HG02981 (cell line): ENCODE results near the gene TMEM178B.
"Not testable (repeated sequence)": the region's sequence is repeated elsewhere in the genome, so short reads cannot be mapped to it uniquely, and the experiment has no call there.

ENCODE experiments used
- ATAC-seq: cut with Tn5 transposase; IDR thresholded peaks from one replicate; pipeline ENCODE4 v1.9.1; 2021; ENCODE audit warnings: mild to moderate bottlenecking, moderate library complexity; ENCODE audit not compliant: unreplicated experiment

The TMEM178B gene

DNA sequence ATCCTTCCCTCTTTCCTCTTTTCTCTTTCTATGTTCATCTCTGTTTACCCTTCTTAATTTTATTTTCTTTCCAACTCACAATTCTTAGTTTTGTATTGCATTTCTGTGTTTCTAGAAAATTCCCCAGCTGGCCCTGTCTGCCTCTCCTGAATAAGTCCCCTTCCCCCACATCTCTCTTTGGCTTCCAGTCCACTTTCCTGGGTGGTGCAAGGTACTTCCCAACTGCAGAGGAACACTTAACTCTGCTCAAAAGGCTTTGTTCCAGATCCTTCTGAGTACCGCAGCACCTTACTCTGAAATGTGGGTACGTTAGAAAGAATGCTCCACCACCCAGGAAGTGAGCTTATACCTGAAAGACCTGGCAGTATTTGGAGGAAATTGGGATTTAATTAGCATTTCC lies 227.0 kb downstream of the TMEM178B start:
- no peak for ATAC-seq

DNA sequence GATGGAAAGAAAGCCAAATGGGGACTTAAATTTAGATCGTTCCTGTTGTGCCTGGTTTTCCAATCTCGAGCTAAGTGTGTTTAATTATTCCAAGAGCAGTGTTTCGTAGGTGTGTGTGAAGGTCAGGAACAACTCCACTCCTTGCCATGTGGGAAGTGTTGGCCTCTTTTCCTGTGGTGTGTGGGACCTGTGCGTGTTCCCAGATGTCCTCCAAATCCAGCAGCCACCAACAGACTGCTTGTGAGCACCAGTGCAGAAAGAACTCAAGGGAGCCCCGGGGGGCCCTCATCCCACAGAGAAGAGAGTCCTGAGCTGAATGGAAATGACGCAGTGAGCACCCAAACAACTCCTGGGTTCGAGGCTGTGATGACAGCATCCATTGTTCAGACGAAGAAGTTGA lies 227.7 kb downstream of the TMEM178B start:
- no peak for ATAC-seq

DNA sequence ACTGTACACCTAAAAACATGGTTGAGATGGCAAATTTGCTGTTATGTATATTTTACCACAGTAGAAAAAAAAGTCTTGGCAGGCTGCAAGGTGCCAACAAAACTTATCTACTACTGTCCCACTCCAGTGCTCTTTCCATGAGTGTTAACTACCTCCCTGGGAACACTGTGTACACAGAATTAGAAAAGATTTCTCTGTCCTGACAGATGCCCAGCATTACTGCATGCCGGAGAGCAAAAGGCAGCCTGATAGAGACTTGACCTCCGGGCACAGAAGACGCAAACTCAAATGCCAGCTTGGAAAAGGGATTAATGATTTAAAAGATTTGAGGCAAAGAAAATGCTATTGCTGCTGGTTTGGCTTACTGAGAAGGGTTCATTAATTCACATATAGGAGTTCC lies 228.8 kb downstream of the TMEM178B start:
- no peak for ATAC-seq

DNA sequence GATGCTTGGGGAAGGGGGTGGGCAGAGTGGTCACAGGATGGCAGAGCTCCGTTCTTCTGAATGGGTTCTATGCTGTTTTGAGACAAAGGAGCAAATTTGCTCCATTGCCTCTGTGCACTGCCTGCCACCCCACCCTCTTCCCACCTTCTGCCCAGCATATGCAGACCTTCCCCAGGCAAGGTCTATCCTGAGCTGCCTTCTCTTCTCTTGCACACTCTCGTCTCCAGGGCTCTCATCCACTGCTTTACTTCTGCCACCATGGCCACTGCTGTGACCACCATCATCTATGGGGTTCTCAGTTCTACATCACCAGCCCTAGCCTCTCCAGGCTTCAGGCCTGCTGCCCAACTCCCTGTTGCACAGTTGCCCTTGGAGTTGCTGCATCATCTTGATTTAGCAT lies 230.4 kb downstream of the TMEM178B start:
- ATAC-seq, result no peak

DNA sequence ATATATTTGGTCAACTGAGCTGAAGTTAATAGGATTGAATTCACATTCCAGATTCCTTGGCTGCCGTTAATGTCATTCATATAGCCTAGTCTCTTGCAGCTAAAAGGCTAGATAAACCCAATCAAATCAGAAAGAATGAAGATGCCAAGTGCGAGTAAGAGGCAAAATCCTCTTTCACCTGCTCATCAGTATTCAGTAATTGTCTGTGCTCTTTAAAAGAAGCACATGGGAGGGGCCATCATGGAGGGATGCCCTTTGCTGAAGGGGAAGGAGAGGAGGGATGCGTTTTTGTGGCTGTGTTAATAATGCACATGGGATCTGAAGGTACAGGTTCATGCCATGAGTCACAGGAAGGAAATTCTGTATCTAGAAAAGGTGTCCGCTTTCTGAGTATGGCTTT lies 232.2 kb downstream of the TMEM178B start:
- ATAC-seq, result no peak

DNA sequence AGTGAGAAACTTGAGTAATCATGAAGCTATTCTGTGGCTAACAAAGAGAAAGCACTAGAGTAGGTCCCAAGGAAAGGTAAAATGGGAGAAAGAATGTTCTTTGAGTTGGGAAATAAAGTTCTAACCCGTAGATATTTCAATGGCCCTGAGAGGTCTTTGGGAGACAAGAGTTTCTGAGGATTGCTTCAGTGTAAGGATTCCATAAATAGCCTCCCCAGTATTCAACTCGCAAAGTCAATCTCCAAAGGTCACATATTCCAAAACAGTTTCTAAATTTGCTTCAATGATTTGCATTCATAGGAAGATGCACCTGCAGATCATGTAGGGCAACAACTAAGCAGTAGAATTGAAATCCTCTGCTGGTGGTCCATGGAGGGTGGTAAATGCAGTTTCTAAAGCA lies 238.5 kb downstream of the TMEM178B start:
- ATAC-seq, result no peak

DNA sequence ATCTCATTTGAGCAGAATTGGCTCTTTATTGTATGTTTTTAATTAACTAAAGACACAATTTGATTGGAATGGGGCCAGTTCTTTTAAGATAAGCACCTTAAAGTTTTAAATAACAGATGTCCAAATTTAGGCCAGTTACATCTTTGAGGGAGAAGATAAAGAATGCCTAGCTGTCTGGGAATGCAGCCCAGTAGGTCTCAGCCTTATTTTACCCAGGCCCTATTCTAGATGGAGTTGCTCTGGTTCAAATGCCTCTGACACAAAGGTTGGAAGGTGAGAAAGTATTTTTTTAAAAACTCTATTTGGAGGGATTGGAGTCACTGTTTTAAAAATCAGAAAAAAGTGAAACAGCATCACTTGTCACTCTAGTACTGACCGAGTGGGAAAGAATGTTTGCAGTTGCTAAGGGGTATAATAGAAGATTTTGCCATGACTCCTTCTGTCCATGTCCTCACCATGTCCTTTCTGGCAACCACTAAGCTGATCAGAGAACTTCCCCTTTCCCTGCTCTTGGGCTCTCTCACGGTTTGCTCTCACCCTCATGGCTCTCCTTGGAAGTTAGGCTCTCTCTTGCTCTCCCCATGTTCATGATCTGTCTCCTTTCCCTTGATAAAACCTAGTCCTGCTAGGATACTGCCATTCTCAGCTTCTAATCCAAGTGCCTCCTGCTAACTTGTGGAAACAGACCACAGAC lies 239.1 kb downstream of the TMEM178B start:
- ATAC-seq, result no peak

DNA sequence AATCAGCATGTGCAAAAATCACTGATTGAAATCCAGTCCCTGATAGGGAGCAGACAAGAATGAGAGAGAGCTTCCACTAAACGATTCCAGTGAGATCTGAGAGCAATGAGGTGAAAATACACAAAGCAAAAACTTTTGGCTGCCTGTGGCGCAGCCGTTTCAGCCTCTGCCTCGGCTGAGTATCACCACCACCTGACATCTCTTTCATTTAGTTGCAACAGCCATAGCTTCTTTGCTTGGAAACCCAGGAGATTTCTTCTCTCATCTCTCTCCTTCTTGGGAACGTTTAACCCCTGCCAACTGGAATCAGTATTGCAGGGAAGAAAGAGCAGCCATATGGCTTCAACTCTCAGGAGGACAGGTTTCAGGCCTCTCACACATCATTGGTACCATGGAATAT lies 240.0 kb downstream of the TMEM178B start:
- no peak for ATAC-seq

DNA sequence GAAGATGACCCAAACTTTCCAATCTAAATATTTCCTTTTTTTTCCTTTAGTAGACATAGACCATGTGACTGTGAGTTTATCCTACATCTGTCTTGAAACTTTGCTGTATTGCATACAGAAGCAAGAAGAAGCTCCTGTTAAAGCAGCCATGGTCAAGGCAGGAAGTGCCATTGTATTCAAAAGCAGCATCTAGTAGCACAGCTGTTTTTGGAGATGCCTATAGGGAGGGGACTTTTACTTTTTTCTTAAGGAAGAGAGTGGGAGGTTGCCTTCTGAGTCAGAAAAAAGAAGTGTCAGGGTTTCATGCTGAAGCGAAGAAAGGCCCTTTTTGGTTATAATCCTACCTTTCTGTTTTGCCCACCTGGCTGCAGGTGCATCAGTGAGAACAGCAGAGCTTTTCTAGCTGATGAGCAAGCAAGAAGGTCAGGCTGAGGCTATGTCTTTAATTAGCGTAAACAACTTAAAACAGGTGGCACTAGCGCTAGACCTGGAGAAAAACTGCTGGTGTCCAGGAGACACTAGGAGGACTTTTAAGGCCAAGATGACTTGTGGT lies 243.2 kb downstream of the TMEM178B start:
- ATAC-seq, result no peak

DNA sequence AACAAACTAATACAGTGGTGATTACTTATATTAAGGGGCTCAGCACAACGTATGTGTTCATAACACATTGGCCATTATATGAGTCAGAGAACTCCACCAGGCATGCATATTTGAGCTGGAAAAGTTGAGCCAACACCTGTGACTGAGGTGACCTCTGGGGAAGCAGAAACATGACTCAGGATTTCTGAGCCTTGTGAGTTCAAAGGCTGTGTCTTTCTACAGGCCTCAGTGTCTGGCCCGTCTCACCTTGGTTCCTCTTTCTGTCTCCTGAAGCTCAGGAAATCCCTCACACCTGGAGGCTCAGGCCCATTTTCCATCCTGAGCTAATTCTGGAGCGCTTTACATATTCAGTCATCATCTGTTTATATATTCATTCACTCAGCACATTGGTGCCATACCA lies 246.4 kb downstream of the TMEM178B start:
- no peak for ATAC-seq

DNA sequence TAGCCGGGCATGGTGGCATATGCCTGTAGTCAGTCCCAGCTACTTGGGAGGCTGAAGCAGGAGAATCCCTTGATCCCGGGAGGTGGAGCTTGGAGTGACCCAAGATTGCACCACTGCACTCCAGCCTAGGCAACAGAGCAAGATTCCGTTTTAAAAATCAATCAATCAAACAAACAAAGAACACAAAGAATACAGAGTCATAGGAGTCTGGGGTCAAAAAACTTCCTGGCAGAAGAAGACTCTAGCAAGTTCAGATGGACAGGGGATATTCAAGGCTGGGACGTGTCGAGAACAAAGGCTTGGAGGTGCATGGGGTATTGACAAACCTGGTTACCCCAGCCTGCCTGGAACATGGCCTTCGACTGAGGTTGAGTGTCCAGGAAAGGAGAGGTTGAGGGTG lies 248.5 kb downstream of the TMEM178B start:
- no peak for ATAC-seq

DNA sequence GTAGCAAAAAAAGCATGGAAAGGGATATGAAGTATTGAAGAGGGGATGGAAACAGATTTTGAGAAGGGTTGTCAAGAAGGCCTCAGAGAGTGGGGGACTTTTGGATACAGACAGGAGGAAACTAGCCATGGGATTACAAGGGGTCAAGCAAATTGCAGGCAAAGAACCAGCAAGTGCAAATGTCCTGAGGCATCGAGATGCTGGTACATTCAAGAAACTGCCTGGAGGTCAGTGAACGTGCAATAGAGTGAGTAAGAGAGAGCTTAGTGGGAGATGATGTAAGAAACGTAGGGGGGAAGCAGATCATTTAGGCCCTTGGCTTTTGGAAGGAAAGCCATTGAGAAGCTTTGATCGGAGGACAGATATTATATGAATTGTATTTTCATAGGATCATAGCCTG lies 250.0 kb downstream of the TMEM178B start:
- no peak for ATAC-seq

DNA sequence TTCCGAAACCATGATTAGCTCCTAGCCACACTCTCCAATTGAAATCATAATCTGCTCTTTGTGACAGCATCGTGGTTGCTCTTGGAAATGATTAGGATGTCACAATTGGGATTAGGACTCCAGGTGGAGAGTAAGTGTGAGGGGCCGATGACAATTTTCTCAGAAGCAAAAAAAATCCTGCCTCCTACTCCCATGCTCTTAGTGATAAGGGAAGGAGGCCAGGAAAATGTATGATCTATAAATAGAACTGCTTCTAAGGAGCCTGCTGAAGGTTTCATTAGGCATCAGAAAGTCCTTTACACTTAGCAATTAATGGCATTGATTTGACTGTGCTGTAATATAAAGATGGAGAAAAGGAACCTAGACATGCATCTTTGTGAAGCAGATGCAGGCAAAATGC lies 251.0 kb downstream of the TMEM178B start:
- no peak for ATAC-seq

DNA sequence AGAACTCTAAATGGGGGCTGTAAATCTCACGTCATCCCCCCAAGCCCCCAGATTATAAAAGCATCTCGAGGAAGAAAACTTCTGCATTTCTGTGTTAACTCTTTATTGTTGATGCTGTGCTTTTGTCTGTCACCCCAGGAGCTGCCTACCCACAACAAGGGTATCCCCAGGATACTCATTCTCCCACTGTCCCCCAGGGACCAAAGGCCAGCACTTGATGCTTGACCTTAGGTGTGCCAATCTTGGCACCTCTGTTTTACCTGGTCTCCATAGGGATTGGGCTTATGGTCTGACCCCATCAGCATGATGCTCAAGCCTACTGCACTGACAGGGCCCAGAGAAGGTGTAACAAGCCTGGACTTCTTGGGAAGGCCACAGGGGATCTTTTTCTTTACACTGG lies 251.4 kb downstream of the TMEM178B start:
- no peak for ATAC-seq

DNA sequence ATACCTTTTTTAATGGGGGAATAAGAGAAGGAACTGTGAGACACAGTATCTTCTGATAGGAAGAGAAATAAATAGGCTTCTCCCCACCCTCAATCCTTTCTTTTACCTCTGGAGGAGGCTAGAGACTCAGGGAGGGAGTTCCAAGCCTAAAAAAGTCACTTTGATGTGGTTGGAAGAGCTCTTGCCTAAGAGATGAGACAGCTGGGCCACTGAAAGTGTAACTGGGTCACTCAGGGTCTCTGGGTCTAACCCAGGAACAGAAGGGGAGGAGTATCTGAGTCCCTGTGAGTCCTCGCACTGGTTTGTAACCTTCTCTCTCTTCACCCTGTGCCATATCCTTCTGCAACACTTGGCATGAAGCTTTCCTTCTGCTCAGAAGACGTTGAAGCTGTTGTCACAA lies 254.4 kb downstream of the TMEM178B start:
- no peak for ATAC-seq

DNA sequence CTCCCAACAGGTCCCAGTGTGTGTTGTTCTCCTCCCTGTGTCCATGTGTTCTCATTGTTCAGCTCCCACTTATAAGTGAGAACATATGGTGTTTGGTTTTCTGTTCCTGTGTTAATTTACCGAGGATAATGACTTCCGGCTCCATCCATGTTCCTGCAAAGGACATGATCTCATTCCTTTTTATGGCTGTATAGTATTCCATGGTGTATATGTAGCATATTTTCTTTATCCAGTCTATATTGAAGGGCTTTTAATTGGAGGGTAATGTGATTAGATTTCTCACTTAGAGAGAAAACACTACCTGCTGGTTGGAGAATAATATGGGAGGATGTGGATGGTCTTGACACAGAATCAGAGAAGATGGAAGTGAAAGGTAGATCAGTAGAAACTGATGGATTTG lies 256.4 kb downstream of the TMEM178B start:
- not testable (repeated sequence) for ATAC-seq

DNA sequence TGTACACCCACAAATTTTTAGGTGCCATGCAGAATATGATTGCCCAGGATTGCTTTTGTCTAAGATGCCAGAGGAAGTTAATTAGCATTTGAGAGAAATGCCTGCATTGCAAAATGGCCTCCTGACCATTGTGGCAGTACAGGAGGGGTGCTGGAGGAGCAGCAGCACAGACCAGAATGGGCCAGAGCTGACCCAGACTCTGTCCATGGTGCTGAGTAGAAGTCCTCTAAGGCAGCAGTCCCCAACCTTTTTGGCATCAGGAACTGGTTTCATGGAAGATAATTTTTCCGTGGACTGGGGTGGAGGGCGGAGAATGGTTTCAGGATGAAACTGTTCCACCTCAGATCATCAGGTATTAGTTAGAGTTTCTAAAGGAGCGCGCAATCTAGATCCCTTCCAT lies 259.6 kb downstream of the TMEM178B start:
- no peak for ATAC-seq

DNA sequence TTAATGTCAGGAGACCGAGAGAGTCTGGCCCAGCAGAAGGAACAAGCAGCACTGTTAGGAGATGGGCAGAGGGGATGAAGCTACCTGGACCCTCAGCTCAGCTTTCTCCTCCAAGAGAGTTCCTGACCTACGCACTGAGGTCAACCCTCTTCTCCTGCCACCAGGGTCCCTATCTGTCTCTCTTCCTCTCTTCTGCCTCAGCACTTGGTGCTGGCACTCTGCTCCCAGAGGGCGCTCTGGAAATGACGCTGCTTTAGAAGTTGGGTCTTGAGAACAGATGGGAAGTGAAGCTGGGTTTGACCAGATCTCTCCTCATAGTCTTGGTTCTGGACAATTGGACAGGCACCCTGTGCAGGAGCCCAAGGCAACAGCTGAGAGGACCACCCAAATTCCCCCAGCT lies 261.3 kb downstream of the TMEM178B start:
- ATAC-seq, result no peak

DNA sequence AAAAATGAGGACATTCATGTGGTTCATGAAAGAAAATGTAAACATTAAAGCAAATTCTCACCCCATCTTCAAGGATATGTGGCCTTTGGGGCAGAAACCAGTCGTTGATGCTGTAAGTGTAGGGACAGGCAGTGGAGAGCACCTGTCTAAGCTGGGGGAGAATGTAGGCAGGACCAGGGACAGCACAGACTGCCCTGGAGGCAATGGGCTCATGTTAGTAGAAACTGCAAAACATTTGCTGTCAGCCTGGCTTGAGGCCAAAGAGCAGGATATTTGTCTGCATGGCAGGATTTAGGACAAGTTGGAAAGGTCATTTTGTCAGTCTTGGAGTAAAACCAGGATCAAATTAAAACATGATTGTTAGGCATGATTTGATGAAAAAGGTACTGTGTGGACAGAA lies 265.7 kb downstream of the TMEM178B start:
- ATAC-seq, result no peak

DNA sequence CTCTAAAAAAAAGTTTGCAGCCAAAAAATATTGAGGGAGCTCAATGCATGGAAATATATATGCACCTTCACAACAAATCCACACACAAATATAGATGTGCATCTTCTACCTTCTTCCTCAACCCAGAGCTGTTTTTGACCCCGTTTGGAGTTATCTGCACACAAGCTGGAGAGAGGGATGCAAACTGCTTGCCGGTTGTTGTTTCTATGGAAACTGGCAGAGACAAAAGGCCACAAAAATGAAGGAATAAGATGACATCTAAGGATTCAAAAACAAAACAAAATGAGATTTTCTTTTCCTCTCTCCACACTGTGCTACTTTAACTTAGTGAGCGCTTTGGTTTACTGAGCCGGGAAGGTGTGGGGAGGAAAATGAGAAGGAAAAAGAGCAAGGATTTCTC lies 267.1 kb downstream of the TMEM178B start:
- ATAC-seq, result no peak

DNA sequence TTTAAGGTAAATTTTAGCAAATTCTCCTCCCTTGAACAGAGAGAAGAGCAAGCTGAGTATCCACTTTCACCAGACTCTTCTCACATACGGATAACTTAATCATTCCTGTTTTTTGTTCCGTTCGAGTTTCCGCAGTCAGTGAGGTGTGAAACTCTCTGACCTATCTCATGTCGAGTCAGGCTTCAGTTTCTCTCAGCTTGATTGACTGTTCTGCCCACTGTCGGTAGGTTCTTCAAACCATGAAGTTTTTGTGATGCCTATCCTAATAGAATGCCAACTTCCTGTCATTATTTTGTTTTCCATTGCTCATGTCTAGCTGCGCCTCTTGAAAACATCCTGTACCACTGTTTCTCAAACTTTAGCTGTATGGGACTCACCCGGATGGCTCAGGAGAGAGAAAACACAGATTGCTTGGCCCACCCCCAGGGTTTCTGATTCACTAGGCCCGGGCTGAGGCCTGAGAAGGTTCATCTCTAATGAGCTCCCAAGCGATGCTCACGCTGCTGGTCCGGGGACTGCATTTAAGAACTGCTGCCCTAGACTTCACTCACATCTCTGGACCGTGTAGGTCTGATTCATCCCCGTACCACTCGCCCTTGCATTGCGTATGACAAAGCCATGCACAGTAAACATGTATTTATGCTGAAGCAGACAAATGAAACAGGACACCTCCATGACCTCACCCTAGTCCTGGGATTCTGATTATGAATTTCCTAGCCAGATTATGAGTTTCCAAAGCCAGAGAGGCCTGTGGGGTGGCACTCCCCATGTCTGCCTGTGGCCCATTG lies 269.0 kb downstream of the TMEM178B start:
- ATAC-seq, result no peak

DNA sequence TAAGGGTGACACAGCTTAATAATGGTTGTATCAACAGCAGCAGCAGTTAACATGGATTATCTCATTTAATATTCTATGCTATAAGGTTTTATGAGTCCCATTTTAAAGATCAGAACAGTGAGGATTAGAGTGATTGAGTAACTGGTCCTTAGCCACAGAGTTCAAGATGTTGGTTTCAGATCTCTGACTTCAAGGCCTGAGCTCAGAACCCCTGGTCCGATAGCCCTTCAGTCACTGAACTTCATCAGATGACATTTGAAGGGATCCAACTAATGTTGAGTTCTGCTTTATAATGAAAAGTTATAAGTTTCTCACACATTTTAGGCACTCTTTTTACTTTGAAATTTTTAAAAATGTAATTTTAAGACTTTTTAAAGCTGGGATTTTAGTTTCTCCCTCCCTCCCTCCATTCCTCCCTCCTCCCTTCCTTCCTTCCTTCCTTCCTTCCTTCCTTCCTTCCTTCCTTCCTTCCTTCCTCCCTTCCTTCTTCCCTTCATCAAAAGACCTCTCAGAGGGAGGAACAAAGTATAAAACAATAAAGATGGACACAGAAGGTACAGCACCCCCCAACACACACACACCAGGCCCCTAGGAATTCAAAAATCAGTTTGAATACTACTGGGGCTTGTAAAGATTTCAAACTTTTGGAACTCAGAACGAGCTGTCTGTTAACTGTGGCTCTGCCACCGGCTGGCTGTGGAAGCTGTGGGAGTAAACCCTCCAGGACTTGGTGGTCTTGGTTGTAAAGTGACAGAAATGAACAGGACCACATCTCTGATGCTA lies 270.5 kb downstream of the TMEM178B start:
- ATAC-seq, result no peak
